GM13977 (cell line): ENCODE data around the gene ALK.

Experiments used
- DNase-seq: peaks from one replicate; pipeline ENCODE4 v3.0.0; 2012; ENCODE audit warnings: low spot score
- in situ Hi-C: fragments of 300-500 bp; cut with MboI; formaldehyde crosslinking; loops from one replicate; pipeline ENCODE4 v1.12.0; 2022; ENCODE audit warnings: low sequenced_read_pairs, low pct_unique_long_range_greater_than_20kb, mixed read lengths, inconsistent platforms; ENCODE audit not compliant: unreplicated experiment
- TF ChIP-seq, protein P1 (sequence below): IDR thresholded peaks from 2 replicates; pipeline ENCODE4 v1.5.1; 2012; ENCODE audit warnings: mild to moderate bottlenecking, control low read depth; ENCODE audit not compliant: insufficient read depth; ENCODE audit errors: extremely low read depth, missing control alignments

ALK gene

DNA sequence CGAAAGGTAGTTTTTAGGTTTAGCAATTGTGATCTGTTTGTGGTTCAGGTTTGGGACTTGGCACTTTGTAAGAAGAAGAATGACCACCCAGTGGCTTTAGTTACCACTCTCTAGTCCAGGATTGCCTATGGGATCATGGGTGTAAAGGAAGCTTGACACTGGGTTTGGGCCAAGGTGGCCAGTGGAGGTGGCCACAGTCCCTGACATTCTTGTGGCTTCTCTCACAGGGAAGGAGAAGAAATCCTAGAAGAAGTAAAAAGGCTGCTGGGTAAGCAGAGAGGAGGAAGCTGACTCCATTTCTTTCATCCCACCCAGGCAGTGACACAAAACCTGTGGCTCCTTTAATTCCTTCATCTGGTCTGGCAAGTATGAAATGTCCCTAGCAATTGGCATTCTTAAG lies 411.5 kb downstream of the ALK start:
- no peak for DNase-seq
- in situ Hi-C loops = no loop called here
- TF ChIP-seq, protein P1, sequence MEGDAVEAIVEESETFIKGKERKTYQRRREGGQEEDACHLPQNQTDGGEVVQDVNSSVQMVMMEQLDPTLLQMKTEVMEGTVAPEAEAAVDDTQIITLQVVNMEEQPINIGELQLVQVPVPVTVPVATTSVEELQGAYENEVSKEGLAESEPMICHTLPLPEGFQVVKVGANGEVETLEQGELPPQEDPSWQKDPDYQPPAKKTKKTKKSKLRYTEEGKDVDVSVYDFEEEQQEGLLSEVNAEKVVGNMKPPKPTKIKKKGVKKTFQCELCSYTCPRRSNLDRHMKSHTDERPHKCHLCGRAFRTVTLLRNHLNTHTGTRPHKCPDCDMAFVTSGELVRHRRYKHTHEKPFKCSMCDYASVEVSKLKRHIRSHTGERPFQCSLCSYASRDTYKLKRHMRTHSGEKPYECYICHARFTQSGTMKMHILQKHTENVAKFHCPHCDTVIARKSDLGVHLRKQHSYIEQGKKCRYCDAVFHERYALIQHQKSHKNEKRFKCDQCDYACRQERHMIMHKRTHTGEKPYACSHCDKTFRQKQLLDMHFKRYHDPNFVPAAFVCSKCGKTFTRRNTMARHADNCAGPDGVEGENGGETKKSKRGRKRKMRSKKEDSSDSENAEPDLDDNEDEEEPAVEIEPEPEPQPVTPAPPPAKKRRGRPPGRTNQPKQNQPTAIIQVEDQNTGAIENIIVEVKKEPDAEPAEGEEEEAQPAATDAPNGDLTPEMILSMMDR = no peak

DNA sequence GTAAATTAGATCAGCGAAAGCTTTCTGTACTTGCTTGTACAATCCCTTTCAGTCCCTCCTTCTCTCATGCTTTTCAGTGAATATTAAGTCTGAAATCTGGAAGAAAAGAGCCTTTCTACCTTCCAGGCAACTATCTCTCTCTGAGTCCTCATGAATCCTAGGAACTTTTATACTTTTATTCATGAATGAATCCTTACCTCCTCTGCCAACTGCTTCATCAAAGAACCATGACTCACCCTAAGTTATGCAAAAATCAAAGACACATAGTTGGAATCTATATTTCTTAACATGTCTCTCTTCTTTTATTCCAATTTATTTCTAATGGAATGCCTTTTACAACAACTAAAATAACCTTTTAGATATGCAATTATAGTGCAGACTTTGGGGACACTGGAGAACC lies 412.0 kb downstream of the ALK start:
- TF ChIP-seq, protein P1 = no peak
- no peak for DNase-seq
- in situ Hi-C loops = no loop called here

DNA sequence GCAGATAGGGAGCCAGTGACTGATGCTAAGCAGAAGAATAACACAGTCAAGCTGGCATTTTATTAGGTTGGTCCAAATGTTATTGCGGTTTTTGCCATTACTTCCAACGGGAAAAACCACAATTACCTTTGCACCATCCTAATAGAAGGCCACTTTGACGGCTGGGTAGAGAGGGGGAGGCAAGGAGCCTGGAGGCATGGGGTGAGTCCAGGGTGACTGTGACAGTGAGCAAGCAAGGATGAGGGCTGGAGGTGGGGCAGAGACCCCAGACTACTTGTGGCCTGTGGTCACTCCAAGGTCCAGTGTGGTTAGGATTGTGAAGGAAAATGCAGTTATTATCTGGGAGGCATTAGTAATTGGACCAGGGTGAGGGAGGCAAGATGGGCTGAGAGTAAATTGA lies 416.6 kb downstream of the ALK start:
- no peak for DNase-seq
- TF ChIP-seq, protein P1 = no peak
- in situ Hi-C loops = no loop called here

DNA sequence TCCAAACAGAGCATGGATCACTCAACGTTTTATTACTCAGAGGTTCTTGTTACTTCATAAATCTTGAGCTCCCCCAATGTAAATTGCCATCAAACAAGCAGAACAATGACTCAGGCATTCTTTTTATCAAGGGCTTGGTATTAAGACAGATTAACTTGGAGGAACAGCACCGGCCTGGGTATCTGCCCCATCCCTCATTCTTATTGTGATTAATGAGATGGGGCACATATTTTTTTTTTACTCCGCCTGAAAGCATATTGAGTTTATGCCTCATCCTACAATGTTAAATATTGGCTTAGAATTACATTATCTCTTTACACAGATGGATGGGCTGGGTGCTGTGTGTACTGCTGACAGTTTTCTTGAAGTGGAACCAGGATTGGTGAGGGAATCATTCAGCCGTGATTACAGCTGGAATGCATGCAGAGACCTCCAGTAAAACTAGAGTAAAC lies 418.9 kb downstream of the ALK start:
- TF ChIP-seq, protein P1 = no peak
- in situ Hi-C loops = no loop called here
- DNase-seq = no peak

DNA sequence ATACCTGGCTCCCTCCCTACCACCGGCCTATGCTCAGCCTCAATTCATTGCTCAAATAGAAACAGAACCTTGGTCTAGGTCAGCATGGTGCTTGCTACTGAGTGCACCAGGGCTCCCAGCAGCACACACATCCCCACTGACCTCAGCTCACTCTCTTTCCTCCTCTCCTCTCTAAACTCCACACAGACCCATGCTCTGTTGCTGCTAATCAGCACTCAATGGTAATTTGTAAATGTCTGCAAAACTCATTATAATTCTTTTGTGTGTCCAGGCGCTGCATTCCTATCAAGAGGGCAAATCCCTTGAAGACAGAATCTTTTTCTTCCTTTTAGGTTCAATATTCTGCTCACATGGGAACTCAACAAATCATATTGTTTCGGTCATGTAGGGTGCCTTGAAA lies 424.0 kb downstream of the ALK start:
- in situ Hi-C loops = no loop called here
- no peak for DNase-seq
- TF ChIP-seq, protein P1 = no peak

DNA sequence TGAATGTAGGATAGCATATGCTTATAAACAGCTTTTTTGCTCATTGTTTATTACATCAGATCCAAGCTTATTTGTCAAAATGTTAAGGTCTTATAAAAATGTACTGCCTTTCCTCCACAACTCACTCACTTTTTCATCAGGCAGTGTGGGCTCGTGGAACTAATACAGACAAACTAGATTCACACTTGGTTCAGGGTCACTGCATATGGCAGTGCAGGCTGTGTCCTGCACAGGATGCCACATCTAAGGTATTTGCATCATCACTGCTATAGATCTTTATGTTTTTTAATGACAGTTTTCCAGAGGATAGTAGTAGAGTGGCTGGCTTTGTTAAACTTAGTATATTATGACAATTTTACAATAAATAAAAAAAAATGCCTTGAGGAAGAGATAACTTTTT lies 425.2 kb downstream of the ALK start:
- in situ Hi-C loops = no loop called here
- DNase-seq = no peak
- TF ChIP-seq, protein P1 = no peak

DNA sequence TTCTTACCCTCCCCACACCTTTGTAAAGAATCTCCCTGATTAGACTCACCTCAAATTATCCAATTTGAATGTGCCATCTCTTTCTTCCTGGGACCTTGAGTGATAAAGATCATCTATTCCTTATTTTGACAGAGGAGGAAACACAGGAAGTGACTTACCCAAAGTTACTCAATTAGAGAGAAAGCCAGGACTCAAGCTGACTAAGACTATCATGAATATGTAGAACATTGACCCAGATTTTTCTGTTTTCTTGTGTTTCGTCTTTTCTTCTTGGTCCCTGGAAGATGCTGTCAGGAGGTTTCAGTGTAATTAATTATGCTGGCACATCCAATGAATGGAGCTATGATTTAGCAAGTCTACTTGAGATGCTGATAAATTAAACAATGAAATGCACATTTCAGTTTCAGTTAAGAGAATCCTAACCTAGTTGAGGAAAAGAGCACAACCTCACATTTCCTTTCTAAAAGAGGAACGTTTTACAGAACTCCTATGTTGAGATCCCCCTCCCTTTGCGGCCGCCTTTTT lies 425.8 kb downstream of the ALK start:
- DNase-seq = no peak
- in situ Hi-C loops = no loop called here
- TF ChIP-seq, protein P1 = no peak
